GM21528 (cell line): Measurements from ENCODE around the gene TFAP2A.

ENCODE experiments used
- ATAC-seq: cut with Tn5 transposase; IDR thresholded peaks from one replicate; pipeline ENCODE4 v1.9.1; 2021; ENCODE audit warnings: mild to moderate bottlenecking, moderate library complexity; ENCODE audit not compliant: unreplicated experiment, low FRiP score

Gene TFAP2A

DNA sequence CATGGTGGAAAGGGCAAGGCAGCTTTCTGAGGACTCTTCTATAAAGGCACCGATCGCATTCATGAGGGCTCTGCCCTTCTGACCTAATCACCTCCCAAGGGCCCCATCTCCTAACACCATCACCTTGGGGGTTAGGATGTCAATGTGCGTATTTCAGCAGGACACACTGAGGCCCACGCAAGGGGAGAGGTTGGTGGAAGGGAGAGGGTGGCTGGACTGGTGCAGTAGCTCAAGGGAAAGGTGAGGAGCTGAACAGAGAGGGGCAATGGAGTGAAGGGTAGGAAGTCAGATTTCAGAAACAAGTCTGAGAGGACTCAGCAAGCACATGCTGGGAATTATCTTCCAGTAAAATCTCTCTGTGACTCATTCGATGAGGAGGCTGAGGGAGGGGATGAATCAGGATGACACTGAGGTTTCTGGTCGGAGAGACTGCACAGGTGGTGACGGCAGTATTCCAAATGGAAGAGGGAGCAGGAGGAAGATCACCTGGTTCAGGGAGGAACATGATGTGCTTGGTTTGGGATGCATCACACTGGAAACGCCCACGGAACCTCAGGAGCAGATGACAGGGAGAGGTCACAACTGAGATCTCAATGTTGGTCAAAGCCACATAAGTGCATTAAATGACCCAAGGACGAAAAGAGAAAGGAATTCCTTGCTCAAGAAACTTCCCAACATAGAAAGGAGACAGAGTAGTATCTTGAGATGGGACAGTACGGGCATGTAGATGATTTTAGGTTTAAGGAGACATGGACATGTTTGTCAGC lies 67.1 kb downstream of the TFAP2A start:
- no peak for ATAC-seq
